Occipital lobe (tissue), 2 donors: ENCODE data around the gene OGFOD2. TPM values are rescaled to one million over a fixed set of nuclear protein-coding genes. Genes with fewer than 3 reads are reported as not detected.
"Not testable (repeated sequence)": the region's sequence is repeated elsewhere in the genome, so short reads cannot be mapped to it uniquely, and the experiment has no call there.

Source experiments
- DNase-seq: peaks from one replicate; lab custom pipeline; 2025; lab: John Stamatoyannopoulos, UW
- total RNA-seq: library from RNA; depleted of rRNA; stranded (reverse); fragments of >200 nt; gene quantifications from one replicate; pipeline ENCODE4 v1.2.3, GENCODE V29; 2014

The OGFOD2 gene
- total RNA-seq, 1 donor from 2014 or later, result 3.3 TPM

GRCh38 chr12:123001464-123001863 lies 26.4 kb downstream of the OGFOD2 start:
- no peak for DNase-seq

- DNase-seq, result no peak
These were observed 28.2 kb downstream of the OGFOD2 start for GRCh38 chr12:123003257-123003656.

GRCh38 chr12:123004287-123004686 lies 29.2 kb downstream of the OGFOD2 start:
- no peak for DNase-seq

- DNase-seq, result no peak
These were observed 30.1 kb downstream of the OGFOD2 start for GRCh38 chr12:123005081-123005626.

GRCh38 chr12:123006977-123007376 lies 31.9 kb downstream of the OGFOD2 start:
- no peak for DNase-seq

GRCh38 chr12:123010110-123010509 lies 35.1 kb downstream of the OGFOD2 start:
- no peak for DNase-seq

- no peak for DNase-seq
These were observed 35.6 kb downstream of the OGFOD2 start for GRCh38 chr12:123010681-123011080.

- no peak for DNase-seq
These were observed 36.7 kb downstream of the OGFOD2 start for GRCh38 chr12:123011701-123012100.

GRCh38 chr12:123013185-123014095 lies 38.4 kb downstream of the OGFOD2 start:
- no peak for DNase-seq

- DNase-seq, result not testable (repeated sequence)
These were observed 39.4 kb downstream of the OGFOD2 start for GRCh38 chr12:123014473-123014872.

- DNase-seq, result no peak
These were observed 42.7 kb downstream of the OGFOD2 start for GRCh38 chr12:123017753-123018152.

GRCh38 chr12:123019841-123020138 lies 44.7 kb downstream of the OGFOD2 start:
- no peak for DNase-seq

- no peak for DNase-seq
These were observed 46.9 kb downstream of the OGFOD2 start for GRCh38 chr12:123021688-123022604.

- DNase-seq, result no peak
These were observed 47.8 kb downstream of the OGFOD2 start for GRCh38 chr12:123022846-123023245.

- no peak for DNase-seq
These were observed 49.9 kb downstream of the OGFOD2 start for GRCh38 chr12:123024819-123025391.

GRCh38 chr12:123026094-123026853 lies 51.2 kb downstream of the OGFOD2 start:
- no peak for DNase-seq

GRCh38 chr12:123027726-123028445 lies 52.8 kb downstream of the OGFOD2 start:
- no peak for DNase-seq

- no peak for DNase-seq
These were observed 53.4 kb downstream of the OGFOD2 start for GRCh38 chr12:123028475-123028874.

GRCh38 chr12:123029550-123029949 lies 54.5 kb downstream of the OGFOD2 start:
- no peak for DNase-seq
